Omental fat pad (tissue), 4 donors: ENCODE results near the gene B3GNT7. TPM values are rescaled to one million over a fixed set of nuclear protein-coding genes. Genes with fewer than 3 reads are reported as not detected.

Source experiments
- ATAC-seq: fragments of 150-250 bp; one replicate; pipeline ENCODE4 v1.9.1; 2016; ENCODE audit warnings: mild to moderate bottlenecking, moderate library complexity; ENCODE audit not compliant: low FRiP score
- DNase-seq: peaks from one replicate; pipeline ENCODE4 v3.0.0-alpha.2; 2019; ENCODE audit warnings: low spot score
- total RNA-seq, 4 donors: library from RNA; depleted of rRNA; stranded (reverse); fragments of >200 nt; gene quantifications; one replicate each; pipeline ENCODE4 v1.1.0, GENCODE V29; 2016
- TF ChIP-seq, protein P1 (sequence below), 3 donors: fragments of 450-650 bp; IDR thresholded peaks; one replicate each; pipeline ENCODE4 v1.5.1; 2016 to 2017; ENCODE audit warnings: antibody characterized with exemption in 3 of 3, mild to moderate bottlenecking in 3 of 3, moderate library complexity in 2 of 3

B3GNT7 gene
- total RNA-seq, 4 donors from 2014 or later: 2.8 to 12.6 (median 6.1) TPM

DNA sequence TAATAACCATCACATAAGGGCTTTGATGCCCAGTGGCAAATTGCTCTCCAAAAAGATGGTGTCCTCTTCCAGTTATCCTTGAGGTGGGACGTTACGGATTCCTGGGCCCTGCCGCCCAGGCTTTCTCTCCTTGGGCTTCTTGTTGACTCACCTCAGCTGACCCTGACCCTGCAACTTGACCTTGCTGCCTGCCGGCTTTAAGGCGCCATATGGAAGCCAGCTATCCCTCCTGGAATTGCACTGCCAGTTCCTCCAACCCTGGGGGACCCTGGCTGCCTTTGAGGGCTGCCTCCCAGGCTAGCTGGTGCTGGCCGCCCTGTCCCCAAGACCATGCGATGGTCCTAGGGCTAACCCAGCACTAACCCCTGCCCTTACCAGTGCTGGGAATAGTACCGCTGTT is 28.3 kb upstream of the B3GNT7 start:
- DNase-seq (no peak), ATAC-seq (no peak)
- TF ChIP-seq, protein P1, sequence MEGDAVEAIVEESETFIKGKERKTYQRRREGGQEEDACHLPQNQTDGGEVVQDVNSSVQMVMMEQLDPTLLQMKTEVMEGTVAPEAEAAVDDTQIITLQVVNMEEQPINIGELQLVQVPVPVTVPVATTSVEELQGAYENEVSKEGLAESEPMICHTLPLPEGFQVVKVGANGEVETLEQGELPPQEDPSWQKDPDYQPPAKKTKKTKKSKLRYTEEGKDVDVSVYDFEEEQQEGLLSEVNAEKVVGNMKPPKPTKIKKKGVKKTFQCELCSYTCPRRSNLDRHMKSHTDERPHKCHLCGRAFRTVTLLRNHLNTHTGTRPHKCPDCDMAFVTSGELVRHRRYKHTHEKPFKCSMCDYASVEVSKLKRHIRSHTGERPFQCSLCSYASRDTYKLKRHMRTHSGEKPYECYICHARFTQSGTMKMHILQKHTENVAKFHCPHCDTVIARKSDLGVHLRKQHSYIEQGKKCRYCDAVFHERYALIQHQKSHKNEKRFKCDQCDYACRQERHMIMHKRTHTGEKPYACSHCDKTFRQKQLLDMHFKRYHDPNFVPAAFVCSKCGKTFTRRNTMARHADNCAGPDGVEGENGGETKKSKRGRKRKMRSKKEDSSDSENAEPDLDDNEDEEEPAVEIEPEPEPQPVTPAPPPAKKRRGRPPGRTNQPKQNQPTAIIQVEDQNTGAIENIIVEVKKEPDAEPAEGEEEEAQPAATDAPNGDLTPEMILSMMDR (IDR thresholded peaks at IDR 0.05): no peak

DNA sequence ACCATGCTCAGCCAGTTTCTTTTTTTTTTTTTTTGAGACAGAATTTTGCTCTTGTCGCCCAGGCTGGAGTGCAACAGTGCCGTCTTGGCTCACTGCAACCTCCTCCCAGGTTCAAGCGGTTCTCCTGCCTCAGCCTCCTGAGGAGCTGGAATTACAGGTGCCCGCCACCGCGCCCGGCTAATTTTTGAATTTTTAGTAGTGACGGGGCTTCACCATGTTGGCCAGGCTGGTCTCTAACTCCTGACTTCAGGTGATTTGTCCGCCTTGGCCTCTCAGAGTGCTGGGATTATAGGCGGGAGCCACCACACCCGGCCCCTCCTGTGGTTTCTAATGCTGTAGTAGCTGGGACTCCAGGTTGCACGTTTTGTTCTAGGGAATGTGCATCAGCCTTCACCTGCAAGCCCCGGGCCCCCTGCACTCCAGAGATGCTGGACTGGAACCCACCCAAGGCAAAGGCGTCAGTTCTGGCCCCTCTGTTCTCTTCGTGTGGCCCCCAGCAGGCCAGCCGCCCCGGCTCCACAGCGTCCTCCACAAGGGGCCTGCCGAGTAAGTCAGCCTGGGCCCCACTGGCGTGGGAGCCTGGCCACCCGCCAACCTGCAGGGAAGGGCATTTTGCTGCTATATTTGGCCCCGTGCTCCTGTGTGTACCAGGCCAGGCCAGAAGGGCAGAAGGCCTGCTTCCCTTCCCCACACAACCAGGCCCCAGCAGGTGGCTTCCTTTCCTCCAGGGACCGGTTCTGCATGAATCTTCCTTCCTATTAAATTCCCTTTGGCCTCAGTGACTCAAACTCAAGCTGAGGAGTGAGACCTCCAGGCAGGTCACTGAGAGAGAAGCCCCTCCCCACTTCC is 25.7 kb upstream of the B3GNT7 start:
- TF ChIP-seq, protein P1 (IDR thresholded peaks at IDR 0.05): no peak
- ATAC-seq: no peak
- DNase-seq: no peak

- ATAC-seq: no peak
- TF ChIP-seq, protein P1 (IDR thresholded peaks at IDR 0.05): no peak
These were observed 25.1 kb upstream of the B3GNT7 start for GRCh38 chr2:231370429-231370748.

GRCh38 chr2:231370749-231371429 is 24.6 kb upstream of the B3GNT7 start:
- TF ChIP-seq, protein P1 (IDR thresholded peaks at IDR 0.05): no peak
- DNase-seq: no peak
- ATAC-seq: no peak

More at GRCh38 chr2:231370429-231370748, 25.1 kb upstream of the B3GNT7 start:
- DNase-seq: no peak

DNA sequence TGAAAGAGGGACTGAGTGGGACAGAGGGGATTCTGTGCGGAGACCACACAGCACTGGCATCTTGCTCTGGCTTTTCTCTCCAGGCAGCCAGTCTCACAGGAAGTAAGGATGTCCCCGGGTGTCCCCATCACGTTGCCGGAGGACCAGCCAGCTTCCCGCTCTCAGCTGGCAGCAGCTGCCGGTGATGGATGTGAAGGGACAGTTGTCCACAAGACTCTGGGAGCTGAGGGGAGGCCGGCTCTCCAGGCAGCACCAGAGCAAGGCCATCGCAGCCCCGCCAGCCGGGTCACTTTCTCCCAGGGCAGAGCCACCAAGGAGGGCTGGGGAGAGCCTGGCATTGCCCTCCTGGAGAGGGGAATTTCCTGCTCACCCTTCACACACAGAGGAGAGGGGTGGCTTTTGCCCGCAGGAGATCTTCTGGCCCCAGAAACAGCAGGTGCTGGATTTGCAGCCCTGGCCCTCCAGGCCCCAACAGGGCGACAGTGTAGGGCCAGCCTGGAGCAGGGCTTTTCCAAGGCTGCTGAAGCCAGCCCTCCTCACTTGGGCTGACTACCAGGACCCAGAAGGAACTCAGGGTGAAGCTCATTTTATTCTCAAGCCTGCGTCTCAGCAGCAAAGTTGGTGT is 24.0 kb upstream of the B3GNT7 start:
- TF ChIP-seq, protein P1 (IDR thresholded peaks at IDR 0.05): no peak
- DNase-seq: no peak
- ATAC-seq: no peak

DNA sequence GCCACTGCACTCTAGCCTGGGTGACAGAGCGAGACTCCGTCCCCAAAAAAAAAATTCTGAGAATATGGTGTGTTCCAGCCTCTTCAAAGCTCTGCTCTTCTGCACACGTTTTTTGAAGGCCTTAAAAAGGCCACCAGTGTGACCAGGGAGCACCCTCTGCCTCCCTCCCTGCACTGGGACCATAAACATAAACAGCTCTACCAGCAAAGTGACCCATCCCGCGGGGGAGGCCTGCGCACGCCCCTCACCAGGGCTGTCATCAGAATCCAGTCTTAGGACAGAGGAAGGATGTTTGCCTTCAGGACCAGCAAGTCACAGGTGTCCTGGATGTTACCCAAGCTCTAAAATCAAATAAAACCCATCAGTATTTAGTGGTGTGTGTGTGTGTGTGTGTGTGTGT is 23.2 kb upstream of the B3GNT7 start:
- ATAC-seq (no peak), DNase-seq (no peak)
- TF ChIP-seq, protein P1 (IDR thresholded peaks at IDR 0.05): no peak
